GM12874 (cell line): Measurements from ENCODE around the gene ANKS1A.

Source experiments
- TF ChIP-seq, protein P1 (sequence below): IDR thresholded peaks from 2 replicates; pipeline ENCODE4 v1.5.1; 2011; ENCODE audit warnings: low read depth, mild to moderate bottlenecking, control low read depth, low read length, moderate library complexity; ENCODE audit not compliant: insufficient read depth

ANKS1A gene

GRCh38 chr6:34990971-34991560 is 102.0 kb downstream of the ANKS1A start:
- TF ChIP-seq, protein P1, sequence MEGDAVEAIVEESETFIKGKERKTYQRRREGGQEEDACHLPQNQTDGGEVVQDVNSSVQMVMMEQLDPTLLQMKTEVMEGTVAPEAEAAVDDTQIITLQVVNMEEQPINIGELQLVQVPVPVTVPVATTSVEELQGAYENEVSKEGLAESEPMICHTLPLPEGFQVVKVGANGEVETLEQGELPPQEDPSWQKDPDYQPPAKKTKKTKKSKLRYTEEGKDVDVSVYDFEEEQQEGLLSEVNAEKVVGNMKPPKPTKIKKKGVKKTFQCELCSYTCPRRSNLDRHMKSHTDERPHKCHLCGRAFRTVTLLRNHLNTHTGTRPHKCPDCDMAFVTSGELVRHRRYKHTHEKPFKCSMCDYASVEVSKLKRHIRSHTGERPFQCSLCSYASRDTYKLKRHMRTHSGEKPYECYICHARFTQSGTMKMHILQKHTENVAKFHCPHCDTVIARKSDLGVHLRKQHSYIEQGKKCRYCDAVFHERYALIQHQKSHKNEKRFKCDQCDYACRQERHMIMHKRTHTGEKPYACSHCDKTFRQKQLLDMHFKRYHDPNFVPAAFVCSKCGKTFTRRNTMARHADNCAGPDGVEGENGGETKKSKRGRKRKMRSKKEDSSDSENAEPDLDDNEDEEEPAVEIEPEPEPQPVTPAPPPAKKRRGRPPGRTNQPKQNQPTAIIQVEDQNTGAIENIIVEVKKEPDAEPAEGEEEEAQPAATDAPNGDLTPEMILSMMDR, result no peak

DNA sequence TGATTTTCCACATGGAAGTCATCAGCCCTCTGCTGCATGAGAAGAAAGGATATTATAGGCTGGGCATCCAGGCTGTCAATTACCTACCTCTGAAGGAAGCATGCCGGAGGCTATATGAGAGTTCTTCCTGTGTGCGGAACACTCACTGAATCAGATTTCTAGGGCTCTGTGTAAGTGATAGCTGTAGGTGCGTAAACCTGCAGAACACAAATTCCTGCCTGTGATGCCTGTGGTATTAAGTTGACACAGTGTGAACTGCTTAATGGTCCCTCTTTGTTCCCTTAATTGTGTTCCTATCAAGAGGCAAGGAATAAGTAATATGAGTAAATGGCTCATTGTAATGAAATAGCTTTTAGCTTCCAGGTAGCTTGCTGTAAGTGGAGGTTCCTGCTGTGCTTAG is 103.3 kb downstream of the ANKS1A start:
- TF ChIP-seq, protein P1, result no peak

- TF ChIP-seq, protein P1, result no peak
These were observed 104.2 kb downstream of the ANKS1A start for GRCh38 chr6:34993213-34993612.

DNA sequence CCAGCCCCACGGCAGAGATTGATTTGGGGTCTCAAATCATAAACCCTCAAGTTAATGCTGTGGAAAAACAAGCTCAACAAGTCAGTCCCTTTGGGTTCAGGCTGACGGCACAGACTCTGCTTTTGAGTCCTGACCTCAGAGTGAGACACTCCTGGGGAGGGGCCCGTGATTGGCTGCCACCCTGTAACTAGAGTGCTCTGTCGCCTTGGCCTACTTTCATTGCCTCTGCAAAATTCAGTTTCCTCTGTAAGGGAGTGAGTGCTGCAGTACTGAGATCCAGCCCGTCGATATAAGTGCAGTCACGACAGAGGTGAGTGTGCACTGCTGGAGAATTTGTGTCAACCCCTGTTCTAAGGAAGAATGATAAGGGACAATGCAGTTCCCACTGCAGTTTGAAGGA is 105.6 kb downstream of the ANKS1A start:
- TF ChIP-seq, protein P1, result no peak

DNA sequence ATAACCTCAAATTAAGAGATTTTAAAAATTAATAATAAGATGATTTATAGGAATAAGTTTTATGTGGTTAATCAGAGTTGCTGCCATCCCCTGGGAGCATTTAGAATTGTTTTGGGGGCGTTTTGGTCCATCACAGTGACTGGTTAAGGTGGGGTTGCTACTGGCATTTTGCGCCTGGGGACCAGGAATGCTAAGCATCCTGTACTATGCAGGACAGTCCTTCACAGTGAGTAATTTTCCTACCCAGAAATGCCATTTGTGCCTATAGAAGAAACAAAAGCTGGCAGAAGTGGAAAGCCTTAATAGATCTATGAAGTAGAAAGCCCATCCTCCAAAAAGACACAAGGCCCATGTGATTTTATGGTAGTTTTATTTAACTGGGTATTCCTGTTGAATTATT is 118.0 kb downstream of the ANKS1A start:
- TF ChIP-seq, protein P1, result no peak

- TF ChIP-seq, protein P1, result no peak
These were observed 119.8 kb downstream of the ANKS1A start for GRCh38 chr6:35008858-35009257.

- TF ChIP-seq, protein P1, result no peak
These were observed 122.3 kb downstream of the ANKS1A start for GRCh38 chr6:35011096-35012041.
